LNCAP (cell line): ENCODE results near the gene DCUN1D2.

Experiments
- TF ChIP-seq, protein P1 (sequence below): fragments of 450-650 bp; IDR thresholded peaks from 2 replicates; pipeline ENCODE4 v1.5.1; 2017; ENCODE audit warnings: mild to moderate bottlenecking

Gene DCUN1D2

DNA sequence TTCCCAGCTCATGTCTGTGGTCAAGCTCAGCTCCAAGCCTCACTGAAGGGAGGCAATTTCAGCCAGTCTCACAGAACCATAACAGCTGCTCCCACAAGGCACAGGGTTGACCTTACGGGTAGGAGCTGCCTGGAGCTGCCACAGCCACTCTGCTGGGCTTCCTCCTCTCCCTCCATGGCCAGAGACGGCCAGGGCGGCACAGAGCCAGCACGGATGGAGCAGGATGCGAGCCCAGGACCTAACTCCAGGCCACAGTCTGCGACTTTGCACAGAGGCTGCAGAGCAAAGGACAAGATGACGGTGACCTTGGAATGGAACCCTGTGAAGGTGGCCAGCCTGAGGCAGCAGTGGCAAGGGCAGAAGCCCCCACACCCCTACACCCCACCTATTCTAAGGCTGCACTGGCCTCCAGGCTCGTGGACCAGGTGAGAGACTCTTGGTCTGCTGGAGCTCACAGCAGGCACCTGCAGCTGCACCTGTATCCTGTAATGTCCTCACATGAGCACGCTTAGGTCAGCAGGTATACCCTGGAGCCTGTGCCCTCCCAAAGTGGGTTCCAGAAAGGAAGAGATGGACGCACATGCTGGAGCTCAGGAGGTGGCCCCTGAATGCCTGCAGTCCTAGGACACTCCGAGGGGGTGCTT lies 66.9 kb downstream of the DCUN1D2 start:
- TF ChIP-seq, protein P1, sequence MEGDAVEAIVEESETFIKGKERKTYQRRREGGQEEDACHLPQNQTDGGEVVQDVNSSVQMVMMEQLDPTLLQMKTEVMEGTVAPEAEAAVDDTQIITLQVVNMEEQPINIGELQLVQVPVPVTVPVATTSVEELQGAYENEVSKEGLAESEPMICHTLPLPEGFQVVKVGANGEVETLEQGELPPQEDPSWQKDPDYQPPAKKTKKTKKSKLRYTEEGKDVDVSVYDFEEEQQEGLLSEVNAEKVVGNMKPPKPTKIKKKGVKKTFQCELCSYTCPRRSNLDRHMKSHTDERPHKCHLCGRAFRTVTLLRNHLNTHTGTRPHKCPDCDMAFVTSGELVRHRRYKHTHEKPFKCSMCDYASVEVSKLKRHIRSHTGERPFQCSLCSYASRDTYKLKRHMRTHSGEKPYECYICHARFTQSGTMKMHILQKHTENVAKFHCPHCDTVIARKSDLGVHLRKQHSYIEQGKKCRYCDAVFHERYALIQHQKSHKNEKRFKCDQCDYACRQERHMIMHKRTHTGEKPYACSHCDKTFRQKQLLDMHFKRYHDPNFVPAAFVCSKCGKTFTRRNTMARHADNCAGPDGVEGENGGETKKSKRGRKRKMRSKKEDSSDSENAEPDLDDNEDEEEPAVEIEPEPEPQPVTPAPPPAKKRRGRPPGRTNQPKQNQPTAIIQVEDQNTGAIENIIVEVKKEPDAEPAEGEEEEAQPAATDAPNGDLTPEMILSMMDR, result no peak

DNA sequence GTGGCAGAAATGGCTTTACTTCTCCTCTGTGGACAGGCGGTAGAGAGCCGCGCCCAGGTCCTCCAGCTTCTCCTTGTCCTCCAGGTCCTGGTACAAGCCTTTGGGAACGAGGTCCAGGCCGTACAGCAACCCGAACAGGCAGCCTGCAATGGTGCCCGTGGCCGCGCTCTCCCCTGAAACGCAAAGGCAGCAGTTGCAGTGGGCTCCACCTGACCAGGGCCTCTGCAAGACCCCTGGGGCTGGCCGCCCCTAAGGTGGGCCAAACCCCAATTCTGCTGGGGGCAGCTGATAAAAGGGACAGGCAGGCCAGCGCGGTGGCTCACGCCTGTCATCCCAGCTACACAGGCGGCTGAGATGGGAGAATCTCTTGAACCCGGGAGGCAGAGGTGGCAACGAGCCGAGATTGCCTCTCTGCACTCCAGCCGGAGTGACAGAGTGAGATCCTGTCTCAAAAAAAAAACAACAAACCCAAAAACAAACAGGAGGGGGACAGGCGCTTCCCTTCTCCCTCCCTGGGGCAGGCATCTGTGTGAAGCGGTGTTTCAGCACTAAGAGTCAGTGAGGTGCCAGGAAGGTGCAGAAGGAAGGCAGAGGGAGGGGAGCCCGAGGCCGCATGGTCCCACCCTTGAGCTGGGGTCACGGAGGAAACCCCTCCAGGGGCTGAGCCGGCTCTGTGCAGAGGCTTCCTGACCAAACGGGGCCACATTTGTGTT lies 67.5 kb downstream of the DCUN1D2 start:
- TF ChIP-seq, protein P1, result no peak

DNA sequence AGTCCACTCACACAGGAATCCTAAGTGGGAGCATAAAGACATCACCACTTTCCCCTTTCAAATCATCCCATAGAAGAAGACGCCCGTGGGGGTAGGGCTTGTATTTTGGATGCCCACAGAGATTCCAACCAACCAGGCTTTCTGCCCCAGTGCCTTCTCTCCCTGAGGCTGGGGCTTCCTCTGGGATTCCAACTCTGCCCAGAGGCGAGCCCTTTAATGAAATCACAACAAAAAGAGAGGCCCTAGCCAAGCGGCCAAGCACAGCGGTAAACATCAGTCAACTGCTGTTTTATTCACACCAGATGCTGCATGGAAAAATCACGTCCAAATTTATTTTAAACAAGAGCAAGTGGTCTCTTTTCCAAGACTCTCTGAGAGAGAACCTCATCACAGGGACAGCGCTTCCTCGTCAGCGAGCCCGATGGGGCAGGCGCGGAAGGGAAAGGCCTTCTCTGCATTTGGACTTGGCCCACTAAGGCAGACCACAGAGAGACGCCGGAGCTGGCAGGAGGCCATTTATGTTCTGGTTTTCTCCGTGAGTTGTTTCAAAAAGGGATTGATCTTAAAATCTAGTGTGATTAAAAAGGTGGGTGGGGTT lies 68.7 kb downstream of the DCUN1D2 start:
- TF ChIP-seq, protein P1, result no peak

DNA sequence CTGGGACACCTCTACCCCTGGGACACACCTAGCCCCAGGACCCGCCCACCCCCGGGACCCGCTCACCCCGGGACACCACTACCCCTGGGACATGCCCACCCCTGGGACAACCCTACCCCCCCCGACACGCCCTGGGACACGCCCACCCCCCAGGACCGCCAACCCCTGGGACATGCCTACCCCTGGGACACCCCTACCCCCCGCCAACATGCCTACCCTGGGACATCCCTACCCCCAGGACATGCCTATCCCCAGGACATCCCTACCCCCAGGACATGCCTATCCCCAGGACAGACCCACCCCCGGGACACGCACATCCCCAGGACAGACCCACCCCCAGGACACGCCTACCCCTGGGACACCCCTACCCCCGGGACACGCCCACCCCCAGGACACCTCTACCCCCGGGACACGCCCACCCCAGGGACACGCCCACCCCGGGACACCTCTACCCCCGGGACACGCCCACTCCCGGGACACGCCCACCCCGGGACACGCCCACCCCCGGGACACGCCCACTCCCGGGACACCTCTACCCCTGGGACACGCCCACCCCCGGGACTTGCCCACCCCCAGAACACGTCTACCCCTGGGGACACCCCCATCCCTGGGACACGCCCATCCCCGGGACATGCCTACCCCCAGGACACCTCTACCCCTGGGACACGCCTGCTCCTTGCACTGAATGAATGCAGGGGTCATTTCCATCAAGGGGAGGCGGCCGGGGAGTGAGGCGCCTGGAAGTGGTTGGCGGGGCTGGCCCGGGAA lies 69.5 kb downstream of the DCUN1D2 start:
- TF ChIP-seq, protein P1, result no peak

DNA sequence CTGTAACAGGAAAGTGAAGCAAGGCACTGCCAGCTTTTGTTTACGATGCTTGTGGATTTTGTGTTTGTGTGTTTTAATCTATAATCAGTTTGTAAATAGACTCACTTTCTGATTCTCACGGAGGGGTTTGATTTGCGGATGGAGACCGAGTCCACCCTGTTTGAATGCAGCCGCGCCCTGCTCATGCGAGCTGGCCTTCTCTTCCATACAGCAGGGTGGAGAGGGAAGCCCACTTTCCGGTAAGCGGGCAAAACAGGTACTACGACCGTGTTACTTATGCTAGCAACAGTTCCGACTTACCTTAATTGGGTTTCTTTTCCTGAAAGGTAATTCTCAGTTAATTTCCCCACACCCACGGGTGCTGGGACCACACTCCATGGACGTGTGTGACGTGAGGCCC lies 70.3 kb downstream of the DCUN1D2 start:
- TF ChIP-seq, protein P1, result no peak

DNA sequence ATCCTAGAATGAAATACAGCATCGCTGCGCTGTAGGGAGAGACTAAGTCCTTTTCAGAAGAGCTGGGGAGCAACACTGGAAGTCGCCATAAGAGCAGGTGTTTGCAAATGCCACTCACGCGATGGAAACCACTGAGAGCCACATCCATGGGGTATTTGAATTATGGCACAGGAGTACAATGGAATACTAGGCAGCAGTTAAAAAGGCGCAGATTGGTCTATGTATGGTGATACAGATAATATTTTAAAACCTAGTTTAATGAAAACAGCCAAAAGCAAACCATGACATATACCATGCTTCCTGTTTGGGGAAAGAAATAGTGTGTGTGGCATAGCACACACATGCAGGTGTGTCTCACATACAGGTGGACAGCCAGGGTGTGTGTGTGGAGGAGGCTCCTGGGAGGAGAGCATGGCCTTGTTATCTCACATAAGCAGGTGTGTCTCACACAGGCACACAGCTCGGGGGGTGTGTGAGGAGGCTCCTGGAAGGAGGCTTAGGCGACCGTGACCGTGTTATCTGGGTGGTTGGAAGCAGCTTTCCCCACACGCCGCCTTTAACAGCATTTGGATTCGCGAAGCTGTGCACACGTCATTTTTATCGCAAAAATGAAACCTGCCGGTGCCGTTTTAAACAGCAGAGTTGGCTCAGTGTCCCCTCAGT lies 70.8 kb downstream of the DCUN1D2 start:
- TF ChIP-seq, protein P1, result no peak

DNA sequence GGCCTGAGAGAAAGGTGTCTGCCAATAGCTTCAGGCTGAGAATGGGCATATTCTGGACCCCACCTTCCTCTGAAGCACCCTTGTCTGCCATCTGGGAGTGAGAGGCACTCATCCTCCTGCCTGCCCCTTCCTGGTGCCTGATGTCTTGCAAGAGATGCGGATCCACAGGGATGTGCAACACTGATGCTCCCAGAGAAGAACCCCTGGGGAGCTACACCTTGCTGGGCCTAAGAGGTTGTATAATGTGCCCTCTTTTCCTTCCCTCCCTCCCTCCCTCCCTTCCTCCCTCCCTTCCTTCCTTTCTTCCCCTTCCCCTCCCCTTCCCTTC lies 71.8 kb downstream of the DCUN1D2 start:
- TF ChIP-seq, protein P1, result no peak
